HG03457 (cell line): ENCODE results near the gene PANK3.
"Not testable (repeated sequence)": the region's sequence is repeated elsewhere in the genome, so short reads cannot be mapped to it uniquely, and the experiment has no call there.

Source experiments
- ATAC-seq: cut with Tn5 transposase; IDR thresholded peaks from one replicate; pipeline ENCODE4 v1.9.1; 2021; ENCODE audit warnings: moderate number of reproducible peaks; ENCODE audit not compliant: unreplicated experiment

The PANK3 gene

GRCh38 chr5:168596122-168596521 lies 17.0 kb upstream of the PANK3 start:
- not testable (repeated sequence) for ATAC-seq

- ATAC-seq = no peak
Observed at GRCh38 chr5:168592014-168592368, 12.8 kb upstream of the PANK3 start.

DNA sequence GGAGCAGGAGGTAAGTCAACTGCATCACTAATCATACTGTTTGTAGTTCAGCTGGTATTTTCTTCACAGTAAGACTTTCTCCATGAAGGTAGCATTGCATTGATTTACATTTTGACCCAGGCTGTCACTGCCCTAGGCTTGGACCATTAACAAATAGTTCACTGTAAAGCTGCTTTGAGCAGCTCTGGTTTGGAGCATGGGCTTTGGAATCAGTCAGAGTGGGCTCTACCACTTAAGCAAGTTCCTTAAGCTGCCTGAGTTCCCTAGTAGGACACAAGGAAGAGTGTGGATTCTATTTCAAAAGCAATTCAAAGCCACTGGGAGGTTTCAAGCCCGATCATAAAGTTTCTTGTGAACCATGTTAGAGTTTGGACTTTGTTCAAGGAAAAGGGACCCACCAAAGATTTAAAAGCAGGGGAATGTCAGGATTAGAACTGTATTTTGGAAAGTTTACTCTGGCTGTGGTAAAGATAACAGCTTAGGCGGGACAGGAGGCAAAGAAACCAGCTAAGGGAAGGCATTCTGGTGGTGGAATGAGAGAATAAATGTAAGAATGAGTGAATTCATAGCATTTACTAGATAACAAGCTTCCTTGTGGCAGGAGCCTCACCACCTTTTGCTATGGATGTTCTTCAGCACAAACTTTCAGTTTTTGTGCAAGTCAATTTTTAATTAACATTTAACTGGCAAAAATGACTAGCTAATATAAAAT lies 12.3 kb upstream of the PANK3 start:
- ATAC-seq = no peak

DNA sequence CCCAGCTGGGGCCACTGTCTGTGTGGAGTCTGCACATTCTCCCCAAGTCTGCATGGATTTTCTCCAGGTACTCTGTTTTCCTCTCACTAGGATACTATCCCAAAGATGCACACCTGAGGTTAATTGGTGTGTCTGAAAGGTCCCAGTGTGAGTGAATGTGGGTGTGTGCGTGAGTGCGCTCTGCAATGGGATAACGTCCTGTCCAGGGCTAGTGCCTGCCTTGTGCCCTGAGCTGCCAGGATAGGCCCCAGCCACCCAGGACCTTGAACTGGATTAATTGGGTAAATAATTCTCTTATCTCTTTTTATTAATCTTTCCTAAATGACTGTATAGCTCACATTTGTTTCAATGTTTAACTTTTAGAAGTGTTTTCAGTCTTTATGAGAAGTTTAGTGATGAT lies 11.5 kb upstream of the PANK3 start:
- no peak for ATAC-seq

DNA sequence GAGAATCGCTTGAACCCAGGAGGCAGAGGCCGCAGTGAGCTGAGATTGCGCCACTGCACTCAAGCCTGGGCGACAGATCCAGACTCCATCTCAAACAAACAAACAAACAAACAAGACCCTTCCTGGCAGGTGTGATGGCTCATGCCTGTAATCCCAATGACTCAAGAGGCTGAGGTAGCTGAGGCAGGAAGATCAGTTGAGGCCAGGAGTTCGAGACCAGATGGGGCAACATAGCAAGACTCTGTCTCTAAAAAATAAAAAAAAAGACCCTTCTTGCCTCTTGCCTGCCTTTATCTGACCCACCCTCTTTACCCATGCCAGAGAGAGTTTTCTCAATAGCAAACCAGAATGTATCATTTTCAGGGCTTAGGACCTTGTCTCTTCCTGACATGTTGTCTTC lies 8.8 kb upstream of the PANK3 start:
- ATAC-seq = no peak

DNA sequence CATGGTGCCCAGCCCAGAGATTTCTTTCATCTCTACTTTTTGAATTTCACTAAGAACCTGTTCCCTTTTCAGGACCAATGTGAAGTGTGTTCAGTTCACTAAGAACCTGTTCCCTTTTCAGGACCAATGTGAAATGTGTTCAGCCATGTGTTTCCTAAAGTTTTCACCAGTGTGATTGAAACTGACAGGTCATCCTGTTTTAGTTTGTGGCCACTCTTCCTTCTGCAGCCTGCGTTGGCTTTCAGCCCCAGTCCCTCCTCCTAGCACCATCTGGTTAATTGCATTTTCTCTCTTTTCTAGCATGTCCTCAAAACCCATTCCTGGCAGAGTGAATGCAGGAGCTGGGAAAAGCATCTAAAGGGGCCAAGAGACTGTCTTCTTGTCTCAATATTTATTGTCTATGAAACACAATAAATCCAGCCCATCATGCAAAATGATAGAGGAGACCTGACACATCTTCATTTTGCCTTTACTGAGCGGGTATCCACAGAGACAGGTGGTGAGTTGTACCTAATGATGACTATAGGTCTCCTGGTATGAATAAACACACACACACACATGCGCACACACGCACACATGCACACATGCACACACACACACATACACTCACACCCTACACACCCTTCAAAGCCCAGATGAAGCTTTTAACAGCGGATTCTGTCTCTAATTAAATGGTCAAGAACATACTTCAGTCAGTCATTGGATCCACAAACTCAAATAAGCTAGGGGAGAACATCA lies 6.1 kb upstream of the PANK3 start:
- no peak for ATAC-seq

GRCh38 chr5:168583742-168584482 lies 4.7 kb upstream of the PANK3 start:
- ATAC-seq = peak; percentile 19

GRCh38 chr5:168580814-168581469 lies 1.8 kb upstream of the PANK3 start:
- ATAC-seq = not testable (repeated sequence)

DNA sequence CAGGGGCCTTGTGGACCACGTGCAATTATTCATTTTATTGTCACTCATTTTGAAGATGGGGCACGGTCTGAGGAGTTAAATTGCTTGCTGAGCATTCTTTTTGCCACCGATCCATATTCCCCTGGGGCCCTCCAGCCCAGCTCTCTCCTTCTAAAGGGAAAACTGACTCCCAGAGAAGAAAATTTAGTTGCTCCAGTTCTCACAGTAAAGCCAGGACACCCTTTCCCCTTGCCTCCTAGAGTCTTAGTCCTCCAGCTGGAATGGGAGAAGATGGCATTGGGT lies 1.0 kb upstream of the PANK3 start:
- no peak for ATAC-seq

GRCh38 chr5:168579488-168580226 lies 489 bp upstream of the PANK3 start:
- peak; percentile 93 for ATAC-seq

- ATAC-seq = no peak
Observed at GRCh38 chr5:168578006-168578405, 1.2 kb downstream of the PANK3 start.

DNA sequence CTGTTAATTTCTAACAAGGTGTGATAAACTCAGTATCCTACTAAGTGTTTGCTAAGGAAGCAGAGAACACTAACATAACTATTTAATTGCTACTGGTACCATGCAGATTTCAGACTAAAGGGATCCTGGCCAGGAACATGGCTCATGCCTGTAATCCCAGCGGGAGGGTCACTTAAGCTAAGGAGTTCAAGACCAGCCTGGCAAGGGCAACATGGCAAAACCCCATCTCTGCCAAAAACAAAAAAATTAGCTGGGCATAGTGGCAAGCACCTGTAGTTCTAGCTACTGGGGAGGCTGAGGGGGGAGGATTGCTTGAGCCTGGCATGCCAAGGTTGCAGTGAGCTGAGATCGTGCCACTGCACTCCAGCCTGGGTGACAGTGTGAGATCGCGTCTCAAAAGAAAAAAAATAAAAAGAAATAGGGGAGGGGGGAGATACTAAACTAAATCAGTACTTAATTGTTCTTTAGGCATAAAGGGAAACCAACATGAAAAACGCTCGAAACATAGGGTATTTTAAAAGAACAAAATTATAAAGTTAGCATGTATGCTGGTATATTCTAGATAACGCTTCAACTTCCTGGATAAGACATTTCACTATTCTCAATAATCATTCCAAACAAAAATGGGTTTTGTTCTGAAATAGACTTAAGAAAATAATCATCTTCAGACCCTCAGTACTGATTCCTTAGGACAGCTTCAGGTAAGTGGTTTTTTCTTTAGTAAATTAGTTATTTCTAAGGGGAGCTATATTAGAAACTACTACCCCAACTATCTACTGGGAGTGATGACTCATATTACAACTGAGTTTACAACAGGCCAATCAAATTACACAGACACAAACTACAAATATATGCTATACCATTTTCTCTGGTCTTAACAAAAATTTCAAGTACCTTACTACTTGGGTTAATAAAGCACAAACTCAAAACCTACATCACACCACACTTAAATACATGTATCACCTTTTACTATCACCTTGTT lies 3.5 kb downstream of the PANK3 start:
- no peak for ATAC-seq

DNA sequence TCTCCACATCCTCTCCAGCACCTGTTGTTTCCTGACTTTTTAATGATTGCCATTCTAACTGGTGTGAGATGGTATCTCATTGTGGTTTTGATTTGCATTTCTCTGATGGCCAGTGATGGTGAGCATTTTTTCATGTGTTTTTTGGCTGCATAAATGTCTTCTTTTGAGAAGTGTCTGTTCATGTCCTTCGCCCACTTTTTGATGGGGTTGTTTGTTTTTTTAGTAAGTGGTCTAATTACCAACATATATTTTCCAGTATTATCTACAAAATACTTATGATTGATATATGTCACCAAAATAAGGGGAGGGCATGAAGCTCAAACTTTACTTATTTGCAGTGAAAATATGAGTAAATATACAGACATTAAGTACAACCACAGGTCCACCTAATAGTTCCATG lies 5.0 kb downstream of the PANK3 start:
- not testable (repeated sequence) for ATAC-seq

GRCh38 chr5:168573663-168574062 lies 5.5 kb downstream of the PANK3 start:
- not testable (repeated sequence) for ATAC-seq

DNA sequence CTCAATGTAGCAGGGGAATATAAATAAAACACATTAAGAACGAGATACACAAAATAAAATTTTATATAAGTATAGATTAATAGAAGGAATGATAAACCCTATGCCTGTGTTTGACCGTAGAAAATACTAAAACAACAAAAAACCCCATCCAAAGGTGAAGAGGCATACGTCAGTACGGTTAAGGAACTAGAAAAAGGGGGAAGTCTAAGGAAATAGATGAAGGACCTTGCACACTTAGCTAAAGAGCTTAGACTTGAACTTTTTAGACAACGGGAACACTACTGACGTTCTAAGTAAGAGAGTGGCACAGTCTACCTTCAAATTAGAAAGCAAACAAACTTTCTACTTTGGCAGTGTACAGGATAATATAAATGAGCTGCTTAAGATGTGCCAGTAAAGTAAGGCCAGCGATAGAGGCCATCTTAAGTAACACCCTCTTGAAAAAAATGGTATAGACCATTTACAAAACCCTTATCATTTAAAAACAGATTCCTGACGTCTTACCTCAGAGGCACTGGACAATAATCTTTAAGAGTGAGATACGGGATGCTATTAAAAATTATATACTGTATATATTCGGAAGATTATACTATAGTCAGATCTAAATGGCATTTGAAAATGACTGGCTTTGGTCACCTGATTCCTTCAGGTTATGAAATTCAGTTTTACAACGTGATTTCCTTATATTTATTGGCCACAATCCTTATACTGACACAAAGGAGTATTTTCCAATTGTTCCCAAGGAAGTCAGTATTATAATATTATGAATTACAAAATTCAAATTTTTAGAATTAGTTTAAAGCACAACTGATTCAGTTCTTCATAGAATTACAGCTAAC lies 8.5 kb downstream of the PANK3 start:
- ATAC-seq = no peak

GRCh38 chr5:168568738-168569137 lies 10.4 kb downstream of the PANK3 start:
- no peak for ATAC-seq

DNA sequence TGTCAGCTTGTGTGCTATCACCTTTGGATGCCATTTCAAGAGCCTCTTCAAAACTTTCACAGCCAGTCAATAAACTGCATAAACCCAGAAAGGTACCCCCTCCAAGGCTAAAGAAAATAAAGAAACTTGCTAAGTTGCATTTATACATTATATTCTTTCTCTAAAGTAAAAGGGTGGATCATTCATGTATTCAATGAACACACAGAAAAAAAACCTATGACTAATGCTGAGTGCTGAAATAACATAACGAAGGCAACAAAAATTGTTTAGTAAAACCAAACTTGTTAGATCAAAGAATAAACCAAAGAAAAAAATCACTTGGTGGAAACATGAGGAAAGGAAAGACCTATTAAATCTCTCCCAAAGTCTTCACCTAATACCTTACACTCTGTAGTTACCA lies 15.2 kb downstream of the PANK3 start:
- no peak for ATAC-seq

DNA sequence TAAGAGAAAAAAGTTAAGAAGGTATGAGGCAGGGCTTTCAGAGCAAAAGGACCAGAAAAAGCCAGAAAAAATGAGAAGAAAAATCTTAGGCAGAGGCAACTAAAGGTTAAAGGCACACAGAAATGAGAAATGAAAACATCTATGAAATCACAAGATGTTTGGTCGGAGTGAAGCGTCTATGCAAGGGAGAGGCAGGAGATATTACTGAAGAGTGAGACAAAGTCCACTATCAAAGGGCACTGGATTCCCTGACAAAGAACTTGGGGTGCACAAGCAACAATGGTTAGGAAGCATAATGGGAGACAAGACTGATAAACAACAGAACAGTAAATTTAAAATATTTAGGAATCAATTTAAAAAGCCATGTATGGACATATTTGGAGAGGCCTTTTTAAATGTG lies 16.9 kb downstream of the PANK3 start:
- no peak for ATAC-seq

- no peak for ATAC-seq
Observed at GRCh38 chr5:168557389-168557788, 21.8 kb downstream of the PANK3 start.
